Adrenal gland (tissue), 12 donors: ENCODE results near the gene KCNG4. TPM values are rescaled to one million over a fixed set of nuclear protein-coding genes. Genes with fewer than 3 reads are reported as not detected.

Experiments
- DNase-seq, 7 donors: peaks; one replicate each; pipeline ENCODE4 v3.0.0-alpha.2; 2019 to 2020
- H3K27ac ChIP-seq, 5 donors: fragments of 200-600 bp; sonication (generic) in 4 of 5; 1 replicate in 3 of 5; 2 replicates in 2 of 5; pipeline versions ENCODE4 v1.5.1 to v1.8.0; 2016 to 2020; ENCODE audit warnings: mild to moderate bottlenecking in 1 of 5
- H3K27me3 ChIP-seq: fragments of 200-600 bp; 2 replicates; pipeline ENCODE4 v1.8.0; 2021
- H3K36me3 ChIP-seq, 2 donors: fragments of 200-600 bp; replicated peaks in 1 of 2; 1 replicate in 1 of 2; 2 replicates in 1 of 2; pipeline versions ENCODE4 v1.5.1 to v1.8.0; 2018 to 2022
- H3K4me1 ChIP-seq, 2 donors: fragments of 200-600 bp; replicated peaks in 1 of 2; 1 replicate in 1 of 2; 2 replicates in 1 of 2; pipeline versions ENCODE4 v1.5.1 to v1.8.0; 2018 to 2021
- H3K4me3 ChIP-seq, 4 donors: fragments of 200-600 bp; sonication (generic) in 3 of 4; one replicate each; pipeline ENCODE4 v1.5.1; 2016 to 2018
- H3K9me3 ChIP-seq, 3 donors: fragments of 200-600 bp; sonication (generic) in 1 of 3; replicated peaks in 1 of 3; 1 replicate in 2 of 3; 2 replicates in 1 of 3; pipeline versions ENCODE4 v1.5.1 to v1.8.0; 2016 to 2021
- CTCF ChIP-seq, 6 experiments: fragments of 450-650 bp in 4 of 6; fragments of 200-600 bp in 2 of 6; sonication (generic) in 1 of 6; IDR thresholded peaks; 1 replicate in 5 of 6; 2 replicates in 1 of 6; pipeline versions ENCODE4 v1.5.1 to v1.8.0; 2016 to 2021; ENCODE audit warnings: antibody characterized with exemption in 6 of 6, mild to moderate bottlenecking in 2 of 6, moderate library complexity in 1 of 6
- POLR2A ChIP-seq, 2 donors: fragments of 450-650 bp; IDR thresholded peaks; one replicate each; pipeline ENCODE4 v1.6.1; 2017; ENCODE audit warnings: antibody characterized with exemption in 2 of 2, mild to moderate bottlenecking in 2 of 2, moderate library complexity in 1 of 2
- WGBS, 4 donors: extraction: QIAGEN DNeasy Blood & Tissue Kit in 2 of 4; methylation state at CpG; one replicate each; pipeline versions ENCODE4 v1.1.5 to v1.1.7; 2013 to 2017; 5-methylcytosine and 5-hydroxymethylcytosine counted together
- intact Hi-C, 2 donors: fragments of 100-400 bp; cut with DNase I; formaldehyde crosslinking; loops; one replicate each; pipeline versions ENCODE4 v1.14.1 to v1.15.0; 2022 to 2023
- polyA plus RNA-seq, 3 donors: library from polyadenylated mRNA; stranded (reverse); fragments of 200-250 nt in 2 of 3; fragments of 350-450 nt in 1 of 3; fragmentation: Illumina TruSeq in 1 of 3; extraction: RNeasy Lipid Tissue Mini Kit (QIAGEN cat#74804) in 1 of 3; gene quantifications; one replicate each; pipeline ENCODE4 v1.2.3, GENCODE V29; 2013 to 2014
- total RNA-seq, 9 donors: library from RNA; depleted of rRNA in 4 of 9; stranded (reverse); fragments of >200 nt in 4 of 9; fragments of 120-200 nt in 1 of 9; fragmentation: NEBNext Ultra II Directional in 1 of 9; extraction: Animal tissue kit (Norgen Biotek cat#: 25700) in 1 of 9; gene quantifications; one replicate each; pipeline versions ENCODE4 v1.1.0 to v1.2.4, GENCODE V29; 2013 to 2023
- donor health status: healthy with polysubstance abuse.
- donor health status: Bipolar disorder and iron deficiency.
- donor health status: DM: yes; HTN: yes; CAD: no.
- donor health status: DM: no; HTN: no; CAD: no.
- donor health status: DM: no; HTN: no; CAD: no.
- donor health status: DM: yes; HTN: yes; CAD: no.

The KCNG4 gene
- total and polyA plus RNA-seq, 12 donors: under 0.01 to 1.3 (median 0.36) TPM; not detected in 4

- WGBS, 4 donors: 77 to 87% (median 83%) methylated on average over 10 of the region's 10 CpGs
- intact Hi-C loops: no loop called here
Measured at GRCh38 chr16:84245956-84246678, 6.3 kb upstream of the KCNG4 start.

GRCh38 chr16:84244728-84245127, 4.9 kb upstream of the KCNG4 start:
- Histone ChIP-seq H3K4me1 (no peaks in the 10 kb centered on the region), H3K27ac (no peak overlapping the region), H3K9me3 (no peaks in the 10 kb centered on the region), H3K36me3 (no peaks in the 10 kb centered on the region), H3K27me3 (peaks cover 5% of the 10 kb centered on the region), H3K4me3 (no peak overlapping the region)
- 94 to 100% (median 99%) methylated on average over 2 of the region's 2 CpGs for WGBS, 4 donors
- no peak for DNase-seq
- TF ChIP-seq POLR2A (IDR thresholded peaks at IDR 0.05) (no peak), CTCF (IDR thresholded peaks at IDR 0.05) (no peak)
- intact Hi-C loops: no loop called here

More at GRCh38 chr16:84245956-84246678, 6.3 kb upstream of the KCNG4 start:
- Histone ChIP-seq H3K4me3 (no peak overlapping the region), H3K9me3 (no peaks in the 10 kb centered on the region), H3K27me3 (peaks cover 5% of the 10 kb centered on the region), H3K4me1 (no peaks in the 10 kb centered on the region), H3K36me3 (no peaks in the 10 kb centered on the region), H3K27ac (no peak overlapping the region)
- DNase-seq: no peak
- TF ChIP-seq CTCF (IDR thresholded peaks at IDR 0.05) (no peak), POLR2A (IDR thresholded peaks at IDR 0.05) (no peak)

GRCh38 chr16:84243732-84244131, 3.9 kb upstream of the KCNG4 start:
- H3K9me3 ChIP-seq: no peaks in the 10 kb centered on the region
- intact Hi-C loops: no loop called here
- no peaks in the 10 kb centered on the region for H3K4me1 ChIP-seq
- WGBS, 4 donors: 89 to 100% (median 92%) methylated on average over 1 of the region's 1 CpG
- DNase-seq: no peak
- TF ChIP-seq CTCF (IDR thresholded peaks at IDR 0.05) (no peak), POLR2A (IDR thresholded peaks at IDR 0.05) (no peak)
- peaks cover 5% of the 10 kb centered on the region for H3K27me3 ChIP-seq
- no peak overlapping the region for H3K4me3 ChIP-seq
- no peak overlapping the region for H3K27ac ChIP-seq
- H3K36me3 ChIP-seq: no peaks in the 10 kb centered on the region

GRCh38 chr16:84242839-84243238, 3.0 kb upstream of the KCNG4 start:
- TF ChIP-seq CTCF (IDR thresholded peaks at IDR 0.05) (no peak), POLR2A (IDR thresholded peaks at IDR 0.05) (no peak)
- H3K36me3 ChIP-seq: no peaks in the 10 kb centered on the region
- H3K4me3 ChIP-seq: no peak overlapping the region
- 77 to 86% (median 83%) methylated on average over 9 of the region's 9 CpGs for WGBS, 4 donors
- H3K27me3 ChIP-seq: peaks cover 5% of the 10 kb centered on the region
- no peaks in the 10 kb centered on the region for H3K4me1 ChIP-seq
- intact Hi-C loops: no loop called here
- no peaks in the 10 kb centered on the region for H3K9me3 ChIP-seq
- no peak overlapping the region for H3K27ac ChIP-seq
- no peak for DNase-seq
